Heart left ventricle (tissue), 13 donors: ENCODE data around the gene RXFP2.

Experiments used
- CTCF ChIP-seq, 12 donors: fragments of 200-600 bp; sonication (generic) in 4 of 12; IDR thresholded peaks; one replicate each; pipeline versions ENCODE4 v1.5.0 to v1.8.0; 2018 to 2022; ENCODE audit warnings: antibody characterized with exemption in 12 of 12, mild to moderate bottlenecking in 5 of 12
- POLR2A ChIP-seq, 2 donors: fragments of 450-650 bp; IDR thresholded peaks; one replicate each; pipeline ENCODE4 v1.6.1; 2017; ENCODE audit warnings: antibody characterized with exemption in 2 of 2, mild to moderate bottlenecking in 2 of 2, moderate library complexity in 2 of 2
- donor health status: ischemic (EF 13 %, LVEDD 7.1; RV severe dilation, severe dysfunction).
- donor health status: DM: no; HTN: yes; CAD: no.
- donor health status: DM: no; HTN: no; CAD: no.
- donor health status: ischemic (EF 25% LVEDD 6.9; RV normal size, moderate dysfunction).
- donor health status: ischemic (EF 25% LVEDD 5.7; RV mildly dilated, moderate dysfunction).
- donor health status: ischemic (EF 35%, LVEDD 5.7; RV mildly dilated, moderate dysfunction).
- donor health status: nonischemic (EF 11% LVEDD 7.7; RV severe dilation, severe dysfunction).
- donor health status: DM: yes; HTN: yes; CAD: no.
- donor health status: PGD.
- donor health status: ischemic (EF 29% LVEDD 5.4; RV normal size, mild dysfunction).
- donor health status: nonischemic (EF 23%, LVEDD 6.1; RV moderate dilation, normal function).

- TF ChIP-seq CTCF (IDR thresholded peaks at IDR 0.05) (no peak), POLR2A (IDR thresholded peaks at IDR 0.05) (no peak)
Measured at GRCh38 chr13:31761951-31762350, 22.6 kb downstream of the RXFP2 start.
